Prostate gland (tissue), 2 donors: ENCODE data around the gene FUT3. TPM values are rescaled to one million over a fixed set of nuclear protein-coding genes. Genes with fewer than 3 reads are reported as not detected.
A peak's percentile ranks its signal among the peaks of the same experiment; 100 is the strongest.

Experiments
- DNase-seq: peaks from one replicate; pipeline ENCODE4 v3.0.0-alpha.2; 2019; ENCODE audit warnings: low spot score
- H3K27ac ChIP-seq, 2 donors: fragments of 200-600 bp; sonication (generic); 2 replicates each; pipeline ENCODE4 v1.5.1; 2017 to 2019
- H3K27me3 ChIP-seq: fragments of 200-600 bp; sonication (generic); replicated peaks from 2 replicates; pipeline ENCODE4 v1.5.1; 2019; ENCODE audit not compliant: insufficient read depth
- H3K36me3 ChIP-seq, 2 donors: fragments of 200-600 bp; sonication (generic); 1 replicate in 1 of 2; 2 replicates in 1 of 2; pipeline versions ENCODE4 v1.5.1 to v1.8.1; 2017 to 2019
- H3K4me1 ChIP-seq: fragments of 200-600 bp; sonication (generic); replicated peaks from 2 replicates; pipeline ENCODE4 v1.5.1; 2019
- H3K4me3 ChIP-seq, 2 donors: fragments of 200-600 bp; sonication (generic); 2 replicates each; pipeline ENCODE4 v1.5.1; 2017 to 2019
- H3K9me3 ChIP-seq: fragments of 200-600 bp; sonication (generic); 2 replicates; pipeline ENCODE4 v1.5.1; 2017
- POLR2A ChIP-seq: fragments of 450-650 bp; IDR thresholded peaks from one replicate; pipeline ENCODE4 v1.6.1; 2016; ENCODE audit warnings: antibody characterized with exemption, mild to moderate bottlenecking
- POLR2AphosphoS5 ChIP-seq: sonication (generic); formaldehyde crosslinking; IDR thresholded peaks from one replicate; pipeline ENCODE4 v1.6.1; 2017; ENCODE audit warnings: antibody characterized with exemption
- WGBS: methylation state at CpG from one replicate; pipeline ENCODE4 v1.1.5; 2018; 5-methylcytosine and 5-hydroxymethylcytosine counted together
- intact Hi-C: fragments of 100-400 bp; cut with DNase I; formaldehyde crosslinking; loops from one replicate; pipeline ENCODE4 v1.14.2; 2022
- total RNA-seq, 2 donors: library from RNA; depleted of rRNA; stranded (reverse); fragments of >200 nt; gene quantifications; one replicate each; pipeline ENCODE4 v1.1.0, GENCODE V29; 2016
- TF ChIP-seq, protein P1 (sequence below), 4 experiments: fragments of 200-600 bp in 2 of 4; fragments of 450-650 bp in 2 of 4; sonication (generic) in 2 of 4; IDR thresholded peaks; 1 replicate in 3 of 4; 2 replicates in 1 of 4; pipeline ENCODE4 v1.5.1; 2016 to 2019; ENCODE audit warnings: antibody characterized with exemption in 4 of 4, mild to moderate bottlenecking in 2 of 4, moderate library complexity in 2 of 4

FUT3 gene
- total RNA-seq, 2 donors from 2014 or later, result 1.4 to 2.1 TPM

DNA sequence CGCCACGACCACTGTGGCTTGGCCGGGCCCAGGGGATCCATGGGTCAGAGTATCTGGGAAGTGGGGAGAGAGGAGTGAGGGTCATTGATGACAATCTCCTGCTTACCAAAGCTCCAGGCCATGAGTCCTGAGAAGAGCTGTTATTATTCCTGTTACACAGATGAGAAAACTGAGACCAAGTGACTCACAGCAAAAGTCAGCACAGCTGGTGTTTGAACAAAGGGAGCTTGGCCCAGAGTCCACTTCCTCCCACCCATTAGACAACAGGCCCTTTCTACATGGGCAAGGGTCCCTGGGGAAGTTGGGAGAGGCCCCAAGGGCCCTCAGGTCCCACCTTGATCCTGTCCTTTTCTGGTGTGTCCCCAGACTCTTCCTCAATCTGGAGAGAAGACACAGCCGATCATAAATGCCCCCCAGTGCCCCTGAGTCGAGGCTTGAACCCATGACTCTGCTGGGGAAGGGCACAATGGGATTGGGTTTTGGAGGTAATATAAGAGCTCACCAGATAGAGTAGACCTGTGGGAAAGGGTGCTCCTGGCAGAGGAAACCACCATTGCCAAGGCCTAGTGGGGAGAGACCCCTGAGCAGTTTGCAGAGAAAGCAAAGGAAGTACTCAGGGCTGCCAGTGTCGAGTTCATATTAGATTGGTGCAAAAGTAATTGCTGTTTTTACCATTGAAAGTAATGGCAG, 18.6 kb downstream of the FUT3 start:
- intact Hi-C loops, result no loop called here
- H3K4me1 ChIP-seq, result no peaks in the 10 kb centered on the region
- H3K4me3 ChIP-seq, result no peak overlapping the region
- 86% methylated on average over 6 of the region's 6 CpGs for WGBS
- no peaks in the 10 kb centered on the region for H3K36me3 ChIP-seq
- no peak for DNase-seq
- no peaks in the 10 kb centered on the region for H3K9me3 ChIP-seq
- no peak for TF ChIP-seq POLR2AphosphoS5
- TF ChIP-seq POLR2A, result no peak
- TF ChIP-seq, protein P1, sequence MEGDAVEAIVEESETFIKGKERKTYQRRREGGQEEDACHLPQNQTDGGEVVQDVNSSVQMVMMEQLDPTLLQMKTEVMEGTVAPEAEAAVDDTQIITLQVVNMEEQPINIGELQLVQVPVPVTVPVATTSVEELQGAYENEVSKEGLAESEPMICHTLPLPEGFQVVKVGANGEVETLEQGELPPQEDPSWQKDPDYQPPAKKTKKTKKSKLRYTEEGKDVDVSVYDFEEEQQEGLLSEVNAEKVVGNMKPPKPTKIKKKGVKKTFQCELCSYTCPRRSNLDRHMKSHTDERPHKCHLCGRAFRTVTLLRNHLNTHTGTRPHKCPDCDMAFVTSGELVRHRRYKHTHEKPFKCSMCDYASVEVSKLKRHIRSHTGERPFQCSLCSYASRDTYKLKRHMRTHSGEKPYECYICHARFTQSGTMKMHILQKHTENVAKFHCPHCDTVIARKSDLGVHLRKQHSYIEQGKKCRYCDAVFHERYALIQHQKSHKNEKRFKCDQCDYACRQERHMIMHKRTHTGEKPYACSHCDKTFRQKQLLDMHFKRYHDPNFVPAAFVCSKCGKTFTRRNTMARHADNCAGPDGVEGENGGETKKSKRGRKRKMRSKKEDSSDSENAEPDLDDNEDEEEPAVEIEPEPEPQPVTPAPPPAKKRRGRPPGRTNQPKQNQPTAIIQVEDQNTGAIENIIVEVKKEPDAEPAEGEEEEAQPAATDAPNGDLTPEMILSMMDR (IDR thresholded peaks at IDR 0.05), result no peak
- no peak overlapping the region for H3K27ac ChIP-seq
- no peaks in the 10 kb centered on the region for H3K27me3 ChIP-seq

DNA sequence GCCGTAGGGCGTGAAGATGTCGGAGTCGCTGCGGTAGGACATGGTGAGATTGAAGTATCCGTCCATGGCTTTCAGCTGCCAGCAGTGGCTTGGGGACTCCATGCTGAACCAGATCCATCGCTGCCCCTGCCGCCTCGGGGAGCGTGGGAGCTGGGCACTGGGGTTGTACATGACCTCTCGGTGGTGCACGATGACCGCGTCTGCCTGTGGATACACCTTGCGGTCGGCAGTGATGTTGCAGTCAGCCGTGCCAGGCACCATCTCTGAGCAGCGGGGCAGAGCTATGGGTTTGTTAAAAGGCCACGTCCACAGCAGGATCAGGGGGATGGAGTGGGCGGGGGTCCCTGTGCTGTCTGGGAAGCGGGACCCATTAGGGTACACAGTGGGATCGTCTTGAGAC, 19.2 kb downstream of the FUT3 start:
- H3K36me3 ChIP-seq, result no peaks in the 10 kb centered on the region
- no peak overlapping the region for H3K4me3 ChIP-seq
- intact Hi-C loops, result no loop called here
- DNase-seq, result no peak
- H3K27ac ChIP-seq, result no peak overlapping the region
- H3K4me1 ChIP-seq, result no peaks in the 10 kb centered on the region
- TF ChIP-seq POLR2AphosphoS5 (no peak), POLR2A (no peak)
- TF ChIP-seq, protein P1 (IDR thresholded peaks at IDR 0.05), result no peak
- WGBS, result 90% methylated on average over 13 of the region's 22 CpGs
- no peaks in the 10 kb centered on the region for H3K9me3 ChIP-seq
- H3K27me3 ChIP-seq, result no peaks in the 10 kb centered on the region

DNA sequence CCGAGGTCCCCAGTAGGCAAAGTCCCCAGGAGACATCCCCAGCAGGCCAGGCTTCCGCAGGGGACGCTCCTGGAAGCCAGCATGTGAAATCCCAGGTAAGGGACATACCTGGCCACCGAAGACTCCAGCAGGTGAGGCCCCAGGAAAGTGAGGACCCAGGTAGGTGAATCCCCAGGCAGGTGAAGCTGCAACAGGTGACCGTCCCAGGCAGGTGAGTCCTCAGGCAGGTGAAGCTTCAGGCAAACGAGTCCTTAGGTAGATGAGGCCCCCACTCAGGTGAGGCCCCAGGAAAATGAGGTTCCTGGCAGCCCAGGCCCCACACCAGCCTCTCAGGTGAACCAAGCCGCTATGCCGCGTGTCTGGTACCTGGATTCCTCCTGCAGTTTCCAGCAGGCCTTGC, 20.1 kb downstream of the FUT3 start:
- WGBS, result 92% methylated on average over 5 of the region's 9 CpGs
- Histone ChIP-seq H3K36me3 (no peaks in the 10 kb centered on the region), H3K4me3 (no peak overlapping the region), H3K9me3 (no peaks in the 10 kb centered on the region), H3K27ac (no peak overlapping the region), H3K4me1 (no peaks in the 10 kb centered on the region), H3K27me3 (no peaks in the 10 kb centered on the region)
- DNase-seq, result no peak
- TF ChIP-seq, protein P1 (IDR thresholded peaks at IDR 0.05), result no peak
- TF ChIP-seq POLR2AphosphoS5 (no peak), POLR2A (no peak)
- intact Hi-C loops, result no loop called here

DNA sequence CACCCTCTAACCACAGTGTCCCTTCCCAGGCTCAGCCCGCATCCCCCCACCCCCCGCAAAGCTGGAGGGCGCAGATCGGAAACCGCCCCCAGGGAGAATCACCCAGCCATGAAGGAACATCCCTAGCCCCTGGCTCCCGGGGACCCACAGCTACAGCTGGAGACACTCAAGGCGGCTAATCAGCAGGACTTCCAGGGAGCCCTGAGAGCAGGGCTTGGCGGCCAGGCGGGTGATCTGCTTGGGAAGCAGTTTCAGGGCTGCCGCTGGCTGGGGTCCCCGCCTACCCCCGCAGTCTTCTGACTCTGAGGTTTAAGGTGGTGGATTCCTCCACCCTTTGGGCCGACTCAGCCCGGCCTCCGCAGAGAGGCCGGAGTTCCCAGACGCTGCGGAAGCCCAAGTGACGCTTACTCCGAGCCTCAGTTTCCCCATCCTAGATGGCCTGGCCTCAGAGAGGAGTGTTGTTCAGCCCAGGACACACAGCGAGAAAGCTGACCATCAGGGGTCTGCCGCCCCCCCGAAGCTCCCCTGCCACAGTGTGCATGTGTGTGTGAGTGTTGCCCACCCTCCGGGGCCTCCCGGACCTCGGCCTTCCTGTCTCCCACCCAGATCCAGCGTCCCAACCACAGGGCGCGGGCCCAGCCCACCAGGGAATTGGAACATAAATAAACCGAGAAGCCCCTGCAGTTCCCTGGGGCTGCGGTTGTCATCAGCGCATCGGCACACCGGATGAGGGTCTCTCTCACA, 21.5 kb downstream of the FUT3 start:
- intact Hi-C loops, result loop anchor here (2.0 kb wide), 2 partner anchors 25 to 63 kb away; partner anchors contain the start of gene NRTN
- no peak for DNase-seq
- Histone ChIP-seq H3K27me3 (no peaks in the 10 kb centered on the region), H3K9me3 (no peaks in the 10 kb centered on the region), H3K4me3 (no peak overlapping the region), H3K27ac (peak overlapping the region in 1 of 2 donors; percentile 49), H3K36me3 (no peaks in the 10 kb centered on the region), H3K4me1 (no peaks in the 10 kb centered on the region)
- TF ChIP-seq POLR2A, result no peak
- TF ChIP-seq, protein P1 (IDR thresholded peaks at IDR 0.05), result no peak
- no peak for TF ChIP-seq POLR2AphosphoS5
- WGBS, result 63% methylated on average over 31 of the region's 34 CpGs
